Common myeloid progenitor, CD34-positive (primary cell): Measurements from ENCODE around the gene SDR42E1.

Experiments used
- CTCF ChIA-PET: fragments of 350-600 bp; sonication (Branson Sonifier 250); formaldehyde crosslinking; loops from one replicate; lab custom pipeline; 2021; ENCODE audit warnings: antibody characterized with exemption; lab: Charles Lee
- POLR2A ChIA-PET: fragments of 350-600 bp; sonication (Branson Sonifier 250); formaldehyde crosslinking; loops from one replicate; lab custom pipeline; 2021; ENCODE audit warnings: antibody characterized with exemption; lab: Charles Lee
- DNase-seq, 3 donors: peaks; one replicate each; pipeline versions ENCODE4 v3.0.0 to v3.0.0-alpha.2; 2013
- H3K27ac ChIP-seq, 2 experiments: 1 replicate in 1 of 2; 2 replicates in 1 of 2; pipeline ENCODE4 v1.7.0; 2013; ENCODE audit warnings: inconsistent platforms in 2 of 2, low read length in 2 of 2, mild to moderate bottlenecking in 2 of 2, low read depth in 1 of 2, moderate library complexity in 1 of 2; ENCODE audit not compliant: severe bottlenecking in 2 of 2, insufficient read depth in 1 of 2, poor library complexity in 1 of 2
- H3K27me3 ChIP-seq, 5 experiments: replicated peaks in 2 of 5; 1 replicate in 3 of 5; 2 replicates in 2 of 5; pipeline versions ENCODE4 v1.6.1 to v1.7.0; 2013; ENCODE audit warnings: low read length in 4 of 5, mild to moderate bottlenecking in 2 of 5, moderate library complexity in 2 of 5, inconsistent platforms in 1 of 5; ENCODE audit not compliant: insufficient read depth in 5 of 5, control insufficient read depth in 4 of 5
- H3K36me3 ChIP-seq, 4 experiments: 1 replicate in 2 of 4; 2 replicates in 2 of 4; pipeline versions ENCODE4 v1.6.1 to v1.7.0; 2013; ENCODE audit warnings: low read length in 3 of 4, control low read depth in 1 of 4, mild to moderate bottlenecking in 1 of 4; ENCODE audit not compliant: control insufficient read depth in 4 of 4, insufficient read depth in 4 of 4
- H3K4me1 ChIP-seq, 4 experiments: 1 replicate in 3 of 4; 2 replicates in 1 of 4; pipeline versions ENCODE4 v1.6.1 to v1.7.1; 2013; ENCODE audit warnings: low read length in 3 of 4, mild to moderate bottlenecking in 3 of 4, control low read depth in 1 of 4, inconsistent platforms in 1 of 4, moderate library complexity in 1 of 4; ENCODE audit not compliant: control insufficient read depth in 4 of 4, insufficient read depth in 4 of 4; ENCODE audit errors: control extremely low read depth in 1 of 4
- H3K4me3 ChIP-seq, 7 experiments: 1 replicate in 4 of 7; 2 replicates in 3 of 7; pipeline versions ENCODE4 v1.5.1 to v1.7.0; 2013; ENCODE audit warnings: mild to moderate bottlenecking in 7 of 7, low read length in 6 of 7, moderate library complexity in 6 of 7, inconsistent platforms in 2 of 7, low read depth in 2 of 7, control low read depth in 1 of 7; ENCODE audit not compliant: insufficient read depth in 4 of 7, control insufficient read depth in 1 of 7; ENCODE audit errors: extremely low read depth in 1 of 7
- H3K9me3 ChIP-seq, 5 experiments: 1 replicate in 4 of 5; 2 replicates in 1 of 5; pipeline versions ENCODE4 v1.6.1 to v1.7.1; 2013; ENCODE audit warnings: low read length in 4 of 5, mild to moderate bottlenecking in 2 of 5, inconsistent platforms in 1 of 5, low read depth in 1 of 5, moderate library complexity in 1 of 5; ENCODE audit not compliant: control insufficient read depth in 4 of 5, insufficient read depth in 2 of 5; ENCODE audit errors: control extremely low read depth in 1 of 5
- WGBS: methylation state at CpG from one replicate; pipeline ENCODE4 v1.1.5; 2013; ENCODE audit not compliant: insufficient coverage; 5-methylcytosine and 5-hydroxymethylcytosine counted together

The SDR42E1 gene

GRCh38 chr16:82046541-82046940, 35.3 kb upstream of the SDR42E1 start:
- CTCF ChIA-PET: interaction anchor here (1.8 kb wide), 1 partner anchor 15 kb away, joined by 5 read pairs; no protein-coding TSS in a partner anchor
- POLR2A ChIA-PET: no interaction called here
- DNase-seq: no peak
- no peaks in the 10 kb centered on the region for H3K36me3 ChIP-seq
- 100% methylated on average over 1 of the region's 4 CpGs for WGBS
- H3K27me3 ChIP-seq: peaks cover 0 to 6% (median 3%) of the 10 kb centered on the region in 5 experiments
- H3K4me1 ChIP-seq: no peaks in the 10 kb centered on the region
- no peak overlapping the region for H3K27ac ChIP-seq
- no peak overlapping the region for H3K4me3 ChIP-seq
- no peaks in the 10 kb centered on the region for H3K9me3 ChIP-seq

- Histone ChIP-seq H3K27ac (no peak overlapping the region), H3K27me3 (peaks cover 0 to 6% (median 3%) of the 10 kb centered on the region in 5 experiments), H3K36me3 (no peaks in the 10 kb centered on the region), H3K4me3 (no peak overlapping the region), H3K4me1 (no peaks in the 10 kb centered on the region), H3K9me3 (no peaks in the 10 kb centered on the region)
- WGBS: 90% methylated on average over 1 of the region's 2 CpGs
- DNase-seq: no peak
- ChIA-PET POLR2A (no interaction called here), CTCF (interaction anchor here (1.7 to 1.8 kb wide), 2 partner anchors 11 to 16 kb away, joined by 3 to 5 read pairs; no protein-coding TSS in a partner anchor)
Measured at GRCh38 chr16:82045465-82045864, 34.2 kb upstream of the SDR42E1 start.

- CTCF ChIA-PET: interaction anchor here (1.7 kb wide), 1 partner anchor 10 kb away, joined by 3 read pairs; no protein-coding TSS in a partner anchor
- H3K27ac ChIP-seq: no peak overlapping the region
- DNase-seq: no peak
Measured at GRCh38 chr16:82044585-82044911, 33.3 kb upstream of the SDR42E1 start.

GRCh38 chr16:82043680-82044584, 32.7 kb upstream of the SDR42E1 start:
- DNase-seq: no peak
- H3K9me3 ChIP-seq: no peaks in the 10 kb centered on the region
- no peaks in the 10 kb centered on the region for H3K36me3 ChIP-seq
- 90% methylated on average over 4 of the region's 6 CpGs for WGBS
- no peak overlapping the region for H3K27ac ChIP-seq
- ChIA-PET POLR2A (no interaction called here), CTCF (interaction anchor here (1.7 kb wide), 1 partner anchor 10 kb away, joined by 3 read pairs; no protein-coding TSS in a partner anchor)
- H3K4me1 ChIP-seq: no peaks in the 10 kb centered on the region
- no peak overlapping the region for H3K4me3 ChIP-seq
- H3K27me3 ChIP-seq: peaks cover 0 to 6% (median 3%) of the 10 kb centered on the region in 5 experiments

More at GRCh38 chr16:82044585-82044911, 33.3 kb upstream of the SDR42E1 start:
- POLR2A ChIA-PET: no interaction called here
- Histone ChIP-seq H3K4me3 (no peak overlapping the region), H3K9me3 (no peaks in the 10 kb centered on the region), H3K4me1 (no peaks in the 10 kb centered on the region), H3K36me3 (no peaks in the 10 kb centered on the region), H3K27me3 (peaks cover 0 to 4% (median 3%) of the 10 kb centered on the region in 5 experiments)
- WGBS: no CpG with 5 or more reads among the region's 3 CpGs

GRCh38 chr16:82042846-82043245, 31.6 kb upstream of the SDR42E1 start:
- no peaks in the 10 kb centered on the region for H3K9me3 ChIP-seq
- ChIA-PET CTCF (no interaction called here), POLR2A (no interaction called here)
- no peak for DNase-seq
- WGBS: 100% methylated on average over 2 of the region's 2 CpGs
- no peak overlapping the region for H3K4me3 ChIP-seq
- H3K36me3 ChIP-seq: no peaks in the 10 kb centered on the region
- H3K27me3 ChIP-seq: peaks cover 0 to 9% (median 3%) of the 10 kb centered on the region in 5 experiments
- H3K4me1 ChIP-seq: no peaks in the 10 kb centered on the region
- no peak overlapping the region for H3K27ac ChIP-seq

- ChIA-PET CTCF (no interaction called here), POLR2A (no interaction called here)
- Histone ChIP-seq H3K9me3 (no peaks in the 10 kb centered on the region), H3K27me3 (peaks cover 0 to 9% (median 3%) of the 10 kb centered on the region in 5 experiments), H3K4me3 (no peak overlapping the region), H3K36me3 (no peaks in the 10 kb centered on the region), H3K27ac (no peak overlapping the region), H3K4me1 (no peaks in the 10 kb centered on the region)
- WGBS: 98% methylated on average over 8 of the region's 8 CpGs
- no peak for DNase-seq
Measured at GRCh38 chr16:82042144-82042543, 30.9 kb upstream of the SDR42E1 start.

GRCh38 chr16:82041542-82041941, 30.3 kb upstream of the SDR42E1 start:
- H3K4me3 ChIP-seq: no peak overlapping the region
- WGBS: 86% methylated on average over 4 of the region's 4 CpGs
- H3K27me3 ChIP-seq: peaks cover 0 to 9% (median 3%) of the 10 kb centered on the region in 5 experiments
- H3K27ac ChIP-seq: no peak overlapping the region
- ChIA-PET POLR2A (no interaction called here), CTCF (no interaction called here)
- H3K36me3 ChIP-seq: no peaks in the 10 kb centered on the region
- H3K9me3 ChIP-seq: no peaks in the 10 kb centered on the region
- DNase-seq: no peak
- no peaks in the 10 kb centered on the region for H3K4me1 ChIP-seq
